ENCODE results near the gene FAM53C.

DNA sequence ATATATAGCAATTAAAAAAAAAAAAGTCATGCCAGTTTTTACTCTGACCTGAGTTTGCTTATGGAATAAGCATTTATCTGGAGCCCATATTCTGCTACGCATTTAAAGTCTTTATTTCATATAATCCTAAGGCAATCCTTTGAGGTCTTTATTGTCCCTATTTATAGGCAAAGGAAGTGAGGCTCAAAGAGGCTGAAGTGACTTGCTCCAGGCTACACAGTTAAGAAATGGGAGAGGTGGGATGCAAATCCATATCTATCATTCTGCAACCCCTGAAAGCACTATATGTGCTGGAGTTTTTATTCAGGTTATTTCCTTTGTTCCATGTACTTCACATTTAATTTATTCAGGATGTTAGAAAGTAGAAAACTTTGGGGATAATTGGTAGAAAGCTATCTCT is 26.5 kb downstream of the FAM53C start:
- TF ChIP-seq CTCF (IDR thresholded peaks at IDR 0.05) (no peak), POLR2A (IDR thresholded peaks at IDR 0.05) (no peak)
